Right atrium auricular region (tissue), 2 donors: ENCODE data around the gene DNTTIP2. TPM values are rescaled to one million over a fixed set of nuclear protein-coding genes. Genes with fewer than 3 reads are reported as not detected.

Experiments
- DNase-seq: peaks from one replicate; pipeline ENCODE4 v3.0.0-alpha.2; 2019; ENCODE audit warnings: low spot score
- H3K27ac ChIP-seq, 2 donors: fragments of 200-600 bp; sonication (generic); 1 replicate in 1 of 2; 2 replicates in 1 of 2; pipeline ENCODE4 v1.5.1; 2016 to 2019
- H3K27me3 ChIP-seq, 2 donors: fragments of 200-600 bp; sonication (generic); one replicate each; pipeline versions ENCODE4 v1.5.1 to v1.6.0; 2017 to 2019
- H3K36me3 ChIP-seq: fragments of 200-600 bp; sonication (generic); one replicate; pipeline ENCODE4 v1.5.1; 2016
- H3K4me1 ChIP-seq, 2 donors: fragments of 200-600 bp; sonication (generic); one replicate each; pipeline versions ENCODE4 v1.5.1 to v1.6.0; 2017 to 2019
- H3K4me3 ChIP-seq, 2 donors: fragments of 200-600 bp; sonication (generic); 1 replicate in 1 of 2; 2 replicates in 1 of 2; pipeline ENCODE4 v1.5.1; 2017 to 2019; ENCODE audit warnings: mild to moderate bottlenecking in 1 of 2, moderate library complexity in 1 of 2
- H3K9me3 ChIP-seq, 2 donors: fragments of 200-600 bp; sonication (generic); one replicate each; pipeline ENCODE4 v1.5.1; 2019
- CTCF ChIP-seq, 2 donors: fragments of 200-600 bp; sonication (generic); IDR thresholded peaks; one replicate each; pipeline ENCODE4 v1.5.1; 2019; ENCODE audit warnings: antibody characterized with exemption in 2 of 2
- total RNA-seq, 2 donors: library from RNA; depleted of rRNA; stranded (reverse); fragments of >200 nt; gene quantifications; one replicate each; pipeline ENCODE4 v1.1.0, GENCODE V29; 2016

Gene DNTTIP2
- total RNA-seq, 2 donors from 2014 or later: 19.7 to 24.7 TPM

- Histone ChIP-seq H3K9me3 (no peaks in the 10 kb centered on the region), H3K4me1 (no peaks in the 10 kb centered on the region), H3K36me3 (peaks cover 7% of the 10 kb centered on the region), H3K27ac (no peak overlapping the region), H3K27me3 (no peaks in the 10 kb centered on the region), H3K4me3 (no peak overlapping the region)
- no peak for TF ChIP-seq CTCF (IDR thresholded peaks at IDR 0.05)
- no peak for DNase-seq
These were observed 9.9 kb upstream of the DNTTIP2 start for GRCh38 chr1:93888900-93889299.

- H3K27ac ChIP-seq: no peak overlapping the region
- H3K36me3 ChIP-seq: peaks cover 4% of the 10 kb centered on the region
- no peak overlapping the region for H3K4me3 ChIP-seq
- no peak for DNase-seq
- TF ChIP-seq CTCF (IDR thresholded peaks at IDR 0.05): no peak
- peaks cover 0 to 19% of the 10 kb centered on the region in 2 donors for H3K4me1 ChIP-seq
- H3K27me3 ChIP-seq: no peaks in the 10 kb centered on the region
- H3K9me3 ChIP-seq: no peaks in the 10 kb centered on the region
These were observed 3.3 kb upstream of the DNTTIP2 start for GRCh38 chr1:93882269-93882668.

- Histone ChIP-seq H3K4me1 (peaks cover 0 to 33% of the 10 kb centered on the region in 2 donors), H3K4me3 (no peak overlapping the region), H3K27me3 (no peaks in the 10 kb centered on the region), H3K36me3 (peaks cover 13% of the 10 kb centered on the region), H3K27ac (no peak overlapping the region), H3K9me3 (no peaks in the 10 kb centered on the region)
- DNase-seq: no peak
- TF ChIP-seq CTCF (IDR thresholded peaks at IDR 0.05): no peak
These were observed 1.7 kb upstream of the DNTTIP2 start for GRCh38 chr1:93880731-93881130.

GRCh38 chr1:93878501-93878888, 511 bp downstream of the DNTTIP2 start:
- no peaks in the 10 kb centered on the region for H3K27me3 ChIP-seq
- no peak for TF ChIP-seq CTCF (IDR thresholded peaks at IDR 0.05)
- H3K27ac ChIP-seq: peak overlapping the region; percentile 91 to 92
- no peak for DNase-seq
- H3K9me3 ChIP-seq: no peaks in the 10 kb centered on the region
- peaks cover 0 to 33% of the 10 kb centered on the region in 2 donors for H3K4me1 ChIP-seq
- H3K4me3 ChIP-seq: peak overlapping the region; percentile 73 to 88
- peaks cover 32% of the 10 kb centered on the region for H3K36me3 ChIP-seq

- no peak for TF ChIP-seq CTCF (IDR thresholded peaks at IDR 0.05)
- peaks cover 0 to 33% of the 10 kb centered on the region in 2 donors for H3K4me1 ChIP-seq
- H3K27me3 ChIP-seq: no peaks in the 10 kb centered on the region
- H3K27ac ChIP-seq: no peak overlapping the region
- H3K36me3 ChIP-seq: peaks cover 42% of the 10 kb centered on the region
- DNase-seq: no peak
- no peaks in the 10 kb centered on the region for H3K9me3 ChIP-seq
- H3K4me3 ChIP-seq: no peak overlapping the region
These were observed 1.5 kb downstream of the DNTTIP2 start for GRCh38 chr1:93877529-93877928.

GRCh38 chr1:93876244-93876643, 2.8 kb downstream of the DNTTIP2 start:
- peaks cover 55% of the 10 kb centered on the region for H3K36me3 ChIP-seq
- TF ChIP-seq CTCF (IDR thresholded peaks at IDR 0.05): no peak
- no peak overlapping the region for H3K27ac ChIP-seq
- no peak for DNase-seq
- peaks cover 0 to 33% of the 10 kb centered on the region in 2 donors for H3K4me1 ChIP-seq
- H3K9me3 ChIP-seq: no peaks in the 10 kb centered on the region
- H3K4me3 ChIP-seq: no peak overlapping the region
- no peaks in the 10 kb centered on the region for H3K27me3 ChIP-seq
